Right renal pelvis (tissue), 4 donors: ENCODE results near the gene MTUS2. TPM values are rescaled to one million over a fixed set of nuclear protein-coding genes. Genes with fewer than 3 reads are reported as not detected.
A peak's percentile ranks its signal among the peaks of the same experiment; 100 is the strongest.
"Not testable (repeated sequence)": the region's sequence is repeated elsewhere in the genome, so short reads cannot be mapped to it uniquely, and the experiment has no call there.

Experiments
- DNase-seq, 4 donors: peaks; one replicate each; pipeline ENCODE4 v3.0.0-alpha.2; 2013; ENCODE audit warnings: low read depth in 4 of 4, low spot score in 3 of 4, missing footprints in 1 of 4
- polyA plus RNA-seq, 4 donors: library from polyadenylated mRNA; unstranded; fragments of 120-200 nt; gene quantifications; one replicate each; pipeline ENCODE4 v1.2.1, GENCODE V29; 2013; ENCODE audit not compliant: insufficient read length in 4 of 4

Gene MTUS2
- polyA plus RNA-seq, 4 donors: 0.89 to 1.7 (median 1.2) TPM

DNA sequence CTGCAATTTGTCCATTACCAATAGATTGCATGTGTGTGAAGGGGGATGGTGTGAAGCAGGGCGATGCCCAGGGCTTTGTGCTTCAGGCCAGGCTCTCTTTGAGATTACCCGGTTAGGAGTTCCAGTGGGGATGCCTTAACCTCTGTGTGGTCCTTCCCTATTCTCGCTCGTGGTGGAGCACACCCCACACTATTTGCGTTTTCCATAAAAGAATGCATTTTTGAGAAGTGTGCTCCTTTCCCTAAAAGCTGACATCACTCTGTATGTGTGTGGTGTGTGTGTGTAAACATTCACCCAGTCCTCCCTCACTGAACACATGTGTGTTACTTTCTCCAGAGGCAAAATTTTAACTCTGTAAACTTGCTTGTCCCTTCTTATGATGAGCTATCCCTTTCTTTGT, 467.1 kb downstream of the MTUS2 start:
- DNase-seq: no peak

- DNase-seq: no peak
Measured at GRCh38 chr13:29292045-29292444, 471.9 kb downstream of the MTUS2 start.

DNA sequence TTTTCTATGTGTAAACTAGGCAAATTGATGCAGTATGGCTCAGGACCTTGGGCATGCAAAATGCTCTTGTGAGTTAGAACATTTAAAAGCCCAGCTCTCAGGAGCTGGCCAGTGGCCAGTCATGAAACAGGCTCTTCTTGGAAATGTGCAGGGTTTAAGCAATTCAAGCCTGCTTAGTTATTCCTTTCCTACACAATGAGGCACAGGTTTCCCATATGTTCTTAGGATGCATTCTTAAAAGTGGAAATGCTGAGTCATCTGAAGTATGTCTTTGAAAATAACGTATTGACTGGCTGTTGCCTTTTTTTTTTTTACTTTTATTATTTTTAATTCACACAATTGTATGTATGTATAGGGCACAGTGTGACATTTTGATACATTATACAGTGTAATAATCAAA, 474.7 kb downstream of the MTUS2 start:
- no peak for DNase-seq

- no peak for DNase-seq
Measured at GRCh38 chr13:29301027-29301426, 480.9 kb downstream of the MTUS2 start.

DNA sequence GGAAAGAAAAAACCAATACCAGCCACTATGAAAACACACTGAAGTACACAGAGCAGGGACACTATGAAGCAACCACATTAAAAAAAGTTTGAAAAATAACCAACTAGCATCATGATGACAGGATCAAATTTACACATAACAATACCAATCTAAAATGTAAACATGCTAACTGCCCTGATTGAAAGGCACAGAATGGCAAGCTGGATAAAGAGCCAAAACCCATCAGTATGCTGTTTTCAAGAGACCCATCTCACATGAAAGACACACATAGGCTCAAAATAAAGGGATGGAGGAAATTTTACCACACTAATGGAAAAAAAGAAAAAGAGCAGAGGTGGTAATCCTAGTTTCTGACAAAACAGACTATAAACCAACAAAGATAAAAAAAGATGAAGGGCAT, 484.0 kb downstream of the MTUS2 start:
- no peak for DNase-seq

- no peak for DNase-seq
Measured at GRCh38 chr13:29310806-29311205, 490.7 kb downstream of the MTUS2 start.

- DNase-seq: no peak
Measured at GRCh38 chr13:29315847-29316246, 495.7 kb downstream of the MTUS2 start.

DNA sequence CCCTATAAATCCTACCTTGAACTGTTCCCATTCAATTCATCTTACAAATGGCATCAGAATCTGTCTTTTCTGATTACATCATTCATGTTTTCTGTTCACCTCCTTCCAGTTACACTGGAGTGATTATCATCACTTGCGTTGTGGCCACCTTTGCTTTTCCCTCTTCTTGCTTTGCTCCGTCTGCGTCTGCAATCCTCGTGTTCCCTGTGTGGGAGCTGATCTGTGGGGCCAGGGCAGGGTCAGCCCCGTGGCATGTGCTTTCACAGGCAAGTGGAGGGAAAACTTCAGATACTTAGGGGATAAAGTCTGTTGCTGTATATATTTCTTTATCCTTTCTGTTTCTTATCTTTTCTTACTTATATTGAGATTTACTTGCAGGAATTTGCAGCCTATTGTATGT, 497.7 kb downstream of the MTUS2 start:
- no peak for DNase-seq

GRCh38 chr13:29318741-29319140, 498.6 kb downstream of the MTUS2 start:
- DNase-seq: no peak

DNA sequence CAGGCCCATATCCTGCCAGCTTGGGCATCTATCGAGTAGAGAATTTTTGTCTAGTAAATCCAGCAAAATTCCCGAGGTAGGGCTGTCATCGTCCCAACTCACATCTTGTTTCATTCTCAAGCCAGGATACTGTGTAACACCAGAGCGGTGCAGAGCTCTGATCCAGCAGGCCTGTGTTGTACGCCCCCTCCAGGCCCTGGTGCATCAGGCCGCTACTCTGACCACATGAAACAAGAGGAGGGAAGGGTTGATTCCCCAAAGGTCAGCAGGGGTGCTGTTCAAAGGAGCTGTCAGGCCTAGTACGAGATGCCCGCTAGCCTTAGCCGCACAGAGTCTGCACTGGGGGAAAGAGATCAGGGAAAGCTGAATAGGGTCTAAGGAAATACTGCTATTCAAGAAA, 499.3 kb downstream of the MTUS2 start:
- DNase-seq: no peak

GRCh38 chr13:29323954-29324353, 503.8 kb downstream of the MTUS2 start:
- DNase-seq: no peak

- DNase-seq: no peak
Measured at GRCh38 chr13:29324601-29325000, 504.5 kb downstream of the MTUS2 start.

DNA sequence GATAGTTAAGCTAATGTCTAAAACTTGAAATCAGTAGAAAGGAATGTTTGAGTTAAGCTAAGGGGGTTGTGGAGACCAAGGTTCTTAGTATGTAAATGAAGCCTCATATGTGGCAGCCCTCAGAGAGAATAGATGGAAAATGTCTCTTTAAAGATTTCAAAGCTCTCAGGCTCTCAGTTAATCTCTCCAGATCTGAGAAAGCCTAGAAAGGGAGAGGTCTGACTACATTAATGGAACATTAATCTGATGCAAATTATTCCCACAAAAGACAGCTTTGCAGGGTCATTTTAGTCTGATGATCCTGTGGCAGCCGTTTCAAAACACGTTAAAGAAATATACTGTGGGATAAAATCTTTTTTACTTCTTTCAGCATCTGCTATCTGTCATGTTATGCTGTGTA, 508.4 kb downstream of the MTUS2 start:
- no peak for DNase-seq

GRCh38 chr13:29336356-29336755, 516.2 kb downstream of the MTUS2 start:
- DNase-seq: no peak

DNA sequence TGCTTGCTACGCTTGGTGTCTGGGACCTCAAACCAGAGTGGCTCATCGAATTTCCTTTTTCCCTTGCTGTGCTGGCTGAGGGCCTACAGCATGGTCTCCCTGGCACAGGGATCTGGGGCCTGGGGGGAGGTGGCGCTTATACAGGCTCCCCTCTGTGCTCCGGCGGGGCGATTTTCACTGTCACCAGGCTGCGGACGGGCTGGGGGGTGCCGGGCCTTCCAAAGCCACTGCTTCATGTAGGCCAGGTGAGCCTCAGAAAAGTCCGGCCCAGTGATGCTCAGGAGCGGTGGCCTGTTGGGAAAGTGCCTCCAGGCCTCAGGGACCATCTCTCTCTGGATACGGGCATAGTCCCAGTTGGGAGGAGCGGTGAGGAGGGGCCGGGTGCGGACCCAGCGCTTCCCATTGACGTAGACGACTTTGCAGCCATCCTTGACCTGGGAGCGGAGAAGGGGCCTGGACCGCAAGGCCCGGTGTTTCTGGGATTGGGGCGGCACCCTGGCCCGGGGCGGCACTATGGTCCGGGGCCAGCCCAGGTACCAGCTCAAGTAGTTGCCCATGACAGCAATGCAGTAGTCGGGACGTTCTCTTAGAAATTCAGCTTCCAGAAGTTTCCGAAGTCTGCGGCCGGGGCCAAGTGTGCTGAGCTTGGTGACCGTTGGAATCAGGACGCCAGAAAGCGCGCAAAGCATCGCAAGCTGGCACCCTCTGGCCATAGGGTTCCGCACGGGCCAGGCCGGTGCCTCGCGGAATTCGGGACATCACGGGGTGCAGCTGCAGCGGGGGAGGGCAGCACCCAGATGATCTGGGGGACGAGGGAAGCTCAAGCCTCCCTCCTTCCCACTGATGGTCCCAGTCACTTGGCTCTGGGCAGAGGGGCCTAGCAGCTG, 519.5 kb downstream of the MTUS2 start:
- no peak for DNase-seq

GRCh38 chr13:29345860-29346582, 525.9 kb downstream of the MTUS2 start:
- not testable (repeated sequence) for DNase-seq

DNA sequence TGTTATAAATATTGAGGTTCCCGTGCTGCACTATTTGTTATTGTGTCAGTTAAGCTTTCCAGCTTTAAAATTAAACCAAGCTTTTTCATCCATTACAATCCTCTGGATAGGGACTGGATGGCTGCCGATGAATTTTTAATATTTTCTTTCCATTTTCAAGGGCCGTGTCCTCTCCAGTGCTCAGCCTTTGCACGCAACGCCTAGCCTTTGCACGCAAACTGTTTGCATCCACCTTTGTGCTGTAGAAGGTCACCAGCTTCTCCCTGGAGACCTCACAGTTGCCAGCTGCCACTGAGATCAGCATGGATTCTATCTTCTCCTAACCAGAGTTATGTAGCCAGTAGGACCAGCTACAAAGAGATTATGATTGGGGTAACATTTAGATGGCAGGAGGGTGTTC, 534.9 kb downstream of the MTUS2 start:
- no peak for DNase-seq

DNA sequence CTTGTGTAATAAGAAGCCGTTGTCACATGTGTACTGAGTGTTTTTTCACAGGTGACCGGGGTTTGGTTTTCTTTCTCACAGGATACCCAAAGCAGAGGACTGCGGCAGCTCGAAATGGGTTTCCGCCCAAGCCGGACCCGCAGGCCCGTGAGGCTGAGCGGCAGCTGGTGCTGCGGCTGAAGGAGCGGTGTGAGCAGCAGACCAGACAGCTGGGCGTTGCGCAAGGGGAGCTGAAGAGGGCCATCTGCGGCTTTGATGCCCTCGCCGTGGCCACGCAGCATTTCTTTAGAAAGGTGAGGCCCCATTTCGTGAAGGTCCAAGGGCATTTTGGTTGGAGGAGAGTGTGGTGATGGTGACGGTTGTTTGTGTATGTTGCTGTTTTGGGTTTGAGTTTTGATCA, 539.0 kb downstream of the MTUS2 start:
- no peak for DNase-seq

GRCh38 chr13:29361716-29362115, 541.6 kb downstream of the MTUS2 start:
- no peak for DNase-seq

DNA sequence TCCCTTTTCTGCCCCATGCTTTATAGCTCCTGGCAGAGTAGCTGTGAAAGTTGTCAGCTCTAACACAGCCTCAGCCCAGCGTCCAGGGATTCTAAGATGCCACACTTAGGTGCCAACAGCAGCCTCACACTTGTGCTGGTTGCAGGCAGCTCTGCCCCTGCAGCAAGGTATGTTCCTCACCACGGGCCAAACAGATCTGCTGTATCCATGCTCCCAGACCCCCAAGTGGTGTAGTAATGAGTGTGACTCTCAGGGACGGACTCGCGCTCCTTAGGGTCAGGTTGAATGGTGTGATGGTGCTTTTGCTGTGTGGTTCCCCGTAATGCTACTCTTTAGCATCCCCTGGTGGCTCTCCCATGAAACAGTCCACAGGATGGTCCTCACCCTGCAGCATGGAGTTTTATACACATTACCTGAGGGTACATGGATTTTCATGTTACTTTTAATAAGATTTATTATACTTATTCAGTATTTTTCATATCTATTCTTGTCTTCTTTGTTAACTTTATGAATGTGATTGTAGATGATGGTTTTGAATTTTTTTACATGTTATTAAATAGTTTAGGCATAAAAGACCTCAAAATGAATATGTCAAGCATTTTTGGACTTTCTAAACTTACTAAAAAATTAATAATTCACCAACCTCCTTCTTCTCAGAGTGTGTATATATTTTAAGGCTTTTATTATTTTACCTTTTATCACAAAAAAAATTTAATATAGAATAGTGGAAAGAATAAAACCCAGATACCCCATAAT, 542.9 kb downstream of the MTUS2 start:
- DNase-seq: peak; percentile 38 to 55 (median 45)

GRCh38 chr13:29369060-29369743, 549.1 kb downstream of the MTUS2 start:
- peak; percentile 20 to 43 (median 33) for DNase-seq
